Tibial nerve (tissue), 3 donors: ENCODE data around the gene ERP27.

Source experiments
- POLR2A ChIP-seq, 2 donors: fragments of 450-650 bp; IDR thresholded peaks; one replicate each; pipeline ENCODE4 v1.6.1; 2017; ENCODE audit warnings: antibody characterized with exemption in 2 of 2, mild to moderate bottlenecking in 2 of 2, moderate library complexity in 2 of 2
- TF ChIP-seq, protein P1 (sequence below), 5 experiments: fragments of 200-600 bp in 3 of 5; fragments of 450-650 bp in 2 of 5; sonication (generic) in 3 of 5; IDR thresholded peaks; one replicate each; pipeline ENCODE4 v1.5.1; 2016 to 2019; ENCODE audit warnings: antibody characterized with exemption in 5 of 5, mild to moderate bottlenecking in 3 of 5, moderate library complexity in 2 of 5

DNA sequence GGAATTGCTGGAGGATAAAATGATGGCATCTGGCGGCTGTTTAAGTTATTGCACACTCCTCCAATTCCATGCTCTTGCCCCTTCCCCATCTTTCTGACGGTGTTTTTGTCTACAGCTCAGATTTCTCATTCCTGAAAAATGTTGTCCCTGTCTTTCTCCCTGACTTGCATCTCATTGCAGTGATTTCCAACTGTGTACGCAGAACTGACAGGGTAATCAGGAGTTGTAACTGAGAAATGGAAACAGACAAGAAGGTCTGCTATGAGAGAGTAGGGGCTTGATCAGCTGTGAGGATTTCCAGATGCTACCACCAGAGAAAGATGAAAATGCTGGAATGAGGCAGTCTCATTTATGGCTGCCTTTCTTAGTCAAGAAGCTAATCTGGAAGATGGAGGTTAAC is 1.3 kb downstream of the ERP27 start:
- TF ChIP-seq, protein P1, sequence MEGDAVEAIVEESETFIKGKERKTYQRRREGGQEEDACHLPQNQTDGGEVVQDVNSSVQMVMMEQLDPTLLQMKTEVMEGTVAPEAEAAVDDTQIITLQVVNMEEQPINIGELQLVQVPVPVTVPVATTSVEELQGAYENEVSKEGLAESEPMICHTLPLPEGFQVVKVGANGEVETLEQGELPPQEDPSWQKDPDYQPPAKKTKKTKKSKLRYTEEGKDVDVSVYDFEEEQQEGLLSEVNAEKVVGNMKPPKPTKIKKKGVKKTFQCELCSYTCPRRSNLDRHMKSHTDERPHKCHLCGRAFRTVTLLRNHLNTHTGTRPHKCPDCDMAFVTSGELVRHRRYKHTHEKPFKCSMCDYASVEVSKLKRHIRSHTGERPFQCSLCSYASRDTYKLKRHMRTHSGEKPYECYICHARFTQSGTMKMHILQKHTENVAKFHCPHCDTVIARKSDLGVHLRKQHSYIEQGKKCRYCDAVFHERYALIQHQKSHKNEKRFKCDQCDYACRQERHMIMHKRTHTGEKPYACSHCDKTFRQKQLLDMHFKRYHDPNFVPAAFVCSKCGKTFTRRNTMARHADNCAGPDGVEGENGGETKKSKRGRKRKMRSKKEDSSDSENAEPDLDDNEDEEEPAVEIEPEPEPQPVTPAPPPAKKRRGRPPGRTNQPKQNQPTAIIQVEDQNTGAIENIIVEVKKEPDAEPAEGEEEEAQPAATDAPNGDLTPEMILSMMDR (IDR thresholded peaks at IDR 0.05) = no peak
- no peak for TF ChIP-seq POLR2A (IDR thresholded peaks at IDR 0.05)
